Subcutaneous adipose tissue (tissue), 4 donors: ENCODE data around the gene NEK7. TPM values are rescaled to one million over a fixed set of nuclear protein-coding genes. Genes with fewer than 3 reads are reported as not detected.

Source experiments
- CTCF ChIP-seq: fragments of 450-650 bp; IDR thresholded peaks from one replicate; pipeline ENCODE4 v1.5.1; 2016; ENCODE audit warnings: low read depth, mild to moderate bottlenecking, control low read depth, antibody characterized with exemption, moderate library complexity
- total RNA-seq, 4 donors: library from RNA; depleted of rRNA; stranded (reverse); fragments of >200 nt; gene quantifications; one replicate each; pipeline ENCODE4 v1.1.0, GENCODE V29; 2016

The NEK7 gene
- total RNA-seq, 4 donors from 2014 or later = 112 to 246 (median 161) TPM

- no peak for TF ChIP-seq CTCF
These were observed 111.1 kb downstream of the NEK7 start for GRCh38 chr1:198267921-198268320.

- no peak for TF ChIP-seq CTCF
These were observed 112.2 kb downstream of the NEK7 start for GRCh38 chr1:198268784-198269645.

GRCh38 chr1:198269646-198269940 lies 112.8 kb downstream of the NEK7 start:
- TF ChIP-seq CTCF = no peak

GRCh38 chr1:198270273-198270828 lies 113.6 kb downstream of the NEK7 start:
- TF ChIP-seq CTCF = no peak

GRCh38 chr1:198271467-198271866 lies 114.7 kb downstream of the NEK7 start:
- no peak for TF ChIP-seq CTCF

GRCh38 chr1:198272492-198272891 lies 115.7 kb downstream of the NEK7 start:
- TF ChIP-seq CTCF = no peak

GRCh38 chr1:198273748-198274295 lies 117.0 kb downstream of the NEK7 start:
- no peak for TF ChIP-seq CTCF
